Epidermal melanocyte (primary cell): ENCODE measurements around the gene CCDC24.

Experiments used
- DNase-seq: peaks from one replicate; pipeline ENCODE4 v3.0.0; 2011; ENCODE audit warnings: low spot score; ENCODE audit not compliant: insufficient read length

The CCDC24 gene

DNA sequence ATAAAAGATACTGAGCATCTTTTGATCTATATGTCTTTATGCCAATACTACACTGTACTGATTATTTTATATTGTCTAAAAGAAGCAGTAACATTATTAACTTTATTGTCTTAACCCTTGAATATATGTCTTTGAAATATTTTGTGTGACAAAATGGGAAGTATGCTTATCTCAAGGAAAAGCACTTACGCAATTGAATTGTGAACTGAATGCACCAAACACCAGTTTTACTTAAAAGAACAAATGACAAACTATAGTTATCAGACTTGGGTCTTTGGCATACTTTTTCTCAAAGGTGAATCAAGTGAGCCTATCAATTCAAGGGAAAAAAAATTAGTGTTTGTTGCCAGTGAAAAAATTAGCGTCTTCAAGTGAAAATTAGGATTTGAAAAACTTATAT is 49.0 kb downstream of the CCDC24 start:
- no peak for DNase-seq

GRCh38 chr1:44040846-44041245 is 49.4 kb downstream of the CCDC24 start:
- no peak for DNase-seq

- no peak for DNase-seq
Observed at GRCh38 chr1:44043176-44044070, 52.0 kb downstream of the CCDC24 start.

- DNase-seq = no peak
Observed at GRCh38 chr1:44044071-44044801, 52.8 kb downstream of the CCDC24 start.

DNA sequence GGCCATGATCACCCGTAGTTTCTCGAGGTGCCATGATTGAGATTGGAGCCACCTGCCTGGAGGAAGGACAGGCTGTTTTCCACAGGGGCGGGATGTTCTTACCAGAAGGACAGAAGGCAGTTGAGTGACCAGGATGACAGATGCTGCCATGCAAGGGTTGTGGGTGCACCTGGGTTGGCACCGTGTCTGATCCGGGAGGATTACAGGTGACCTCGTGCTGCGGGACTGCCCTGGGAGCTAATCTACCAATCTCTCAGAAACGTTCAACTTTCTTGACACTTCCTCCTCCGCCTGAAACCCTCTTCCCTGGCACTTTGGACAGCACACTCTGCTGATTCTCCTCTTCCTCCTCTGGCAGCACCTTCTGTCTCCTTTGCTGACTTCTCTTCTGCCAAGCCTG is 53.7 kb downstream of the CCDC24 start:
- DNase-seq = no peak
